Skin of body (tissue), 2 donors: ENCODE results near the gene AUTS2. TPM values are rescaled to one million over a fixed set of nuclear protein-coding genes. Genes with fewer than 3 reads are reported as not detected.

Experiments
- DNase-seq: peaks from one replicate; lab custom pipeline; 2025; lab: John Stamatoyannopoulos, UW
- total RNA-seq: library from RNA; depleted of rRNA; stranded (reverse); fragments of >200 nt; gene quantifications from one replicate; pipeline ENCODE4 v1.2.3, GENCODE V29; 2014

Gene AUTS2
- total RNA-seq, 1 donor from 2014 or later = 61.0 TPM

GRCh38 chr7:70566671-70567070 lies 968.4 kb downstream of the AUTS2 start:
- no peak for DNase-seq

GRCh38 chr7:70568674-70569334 lies 970.5 kb downstream of the AUTS2 start:
- no peak for DNase-seq

GRCh38 chr7:70569335-70569819 lies 971.1 kb downstream of the AUTS2 start:
- DNase-seq = no peak

- no peak for DNase-seq
These were observed 971.8 kb downstream of the AUTS2 start for GRCh38 chr7:70570029-70570428.

GRCh38 chr7:70570961-70571360 lies 972.7 kb downstream of the AUTS2 start:
- DNase-seq = no peak

- no peak for DNase-seq
These were observed 973.2 kb downstream of the AUTS2 start for GRCh38 chr7:70571403-70571934.

GRCh38 chr7:70571961-70572360 lies 973.7 kb downstream of the AUTS2 start:
- no peak for DNase-seq

GRCh38 chr7:70572571-70572970 lies 974.3 kb downstream of the AUTS2 start:
- no peak for DNase-seq

GRCh38 chr7:70573071-70573661 lies 974.9 kb downstream of the AUTS2 start:
- no peak for DNase-seq

GRCh38 chr7:70573696-70574095 lies 975.4 kb downstream of the AUTS2 start:
- no peak for DNase-seq

- no peak for DNase-seq
These were observed 976.1 kb downstream of the AUTS2 start for GRCh38 chr7:70574314-70574834.

- DNase-seq = no peak
These were observed 976.9 kb downstream of the AUTS2 start for GRCh38 chr7:70574970-70575799.

GRCh38 chr7:70577078-70577477 lies 978.8 kb downstream of the AUTS2 start:
- DNase-seq = no peak

GRCh38 chr7:70578131-70578530 lies 979.9 kb downstream of the AUTS2 start:
- DNase-seq = no peak

GRCh38 chr7:70579397-70580097 lies 981.3 kb downstream of the AUTS2 start:
- no peak for DNase-seq

- DNase-seq = no peak
These were observed 981.9 kb downstream of the AUTS2 start for GRCh38 chr7:70580161-70580560.

- DNase-seq = no peak
These were observed 984.9 kb downstream of the AUTS2 start for GRCh38 chr7:70582927-70583895.

- DNase-seq = no peak
These were observed 985.9 kb downstream of the AUTS2 start for GRCh38 chr7:70583965-70584883.

- no peak for DNase-seq
These were observed 986.8 kb downstream of the AUTS2 start for GRCh38 chr7:70585071-70585470.
